Gastrocnemius medialis (tissue), 4 donors: Measurements from ENCODE around the gene CST4. TPM values are rescaled to one million over a fixed set of nuclear protein-coding genes. Genes with fewer than 3 reads are reported as not detected.

Experiments
- ATAC-seq, 2 donors: fragments of 150-250 bp; one replicate each; pipeline ENCODE4 v1.9.1; 2016
- DNase-seq, 2 donors: peaks; one replicate each; pipeline ENCODE4 v3.0.0-alpha.2; 2019
- H3K27ac ChIP-seq, 4 donors: fragments of 200-600 bp; sonication (generic); 1 replicate in 1 of 4; 2 replicates in 3 of 4; pipeline ENCODE4 v1.5.1; 2016 to 2018; ENCODE audit warnings: mild to moderate bottlenecking in 2 of 4, moderate library complexity in 1 of 4
- H3K27me3 ChIP-seq, 3 donors: fragments of 200-600 bp; sonication (generic) in 2 of 3; 1 replicate in 1 of 3; 2 replicates in 2 of 3; pipeline versions ENCODE4 v1.5.1 to v1.6.0; 2016 to 2019; ENCODE audit warnings: mild to moderate bottlenecking in 1 of 3, moderate library complexity in 1 of 3
- H3K36me3 ChIP-seq, 2 donors: fragments of 200-600 bp; sonication (generic) in 1 of 2; one replicate each; pipeline ENCODE4 v1.5.1; 2017 to 2018
- H3K4me1 ChIP-seq, 2 donors: fragments of 200-600 bp; sonication (generic) in 1 of 2; one replicate each; pipeline ENCODE4 v1.5.1; 2016 to 2017; ENCODE audit warnings: mild to moderate bottlenecking in 2 of 2
- H3K4me3 ChIP-seq, 4 donors: fragments of 200-600 bp; sonication (generic) in 3 of 4; 1 replicate in 1 of 4; 2 replicates in 3 of 4; pipeline ENCODE4 v1.5.1; 2016 to 2019; ENCODE audit warnings: mild to moderate bottlenecking in 2 of 4
- H3K9me3 ChIP-seq, 3 donors: fragments of 200-600 bp; sonication (generic) in 2 of 3; 1 replicate in 1 of 3; 2 replicates in 2 of 3; pipeline ENCODE4 v1.5.1; 2016 to 2019
- POLR2A ChIP-seq, 2 donors: fragments of 450-650 bp; IDR thresholded peaks; one replicate each; pipeline ENCODE4 v1.6.1; 2017; ENCODE audit warnings: antibody characterized with exemption in 2 of 2, mild to moderate bottlenecking in 2 of 2, moderate library complexity in 2 of 2
- in situ Hi-C, 4 donors: fragments of 200-750 bp; cut with MboI; loops; one replicate each; pipeline versions ENCODE4 v1.15.0 to v1.8.0; 2017; ENCODE audit warnings: low sequenced_read_pairs in 4 of 4
- intact Hi-C: fragments of 100-400 bp; cut with DNase I; formaldehyde crosslinking; loops from one replicate; pipeline ENCODE4 v1.15.1; 2023; ENCODE audit warnings: low total_unique reads
- total RNA-seq, 4 donors: library from RNA; depleted of rRNA; stranded (reverse); fragments of >200 nt; gene quantifications; one replicate each; pipeline versions ENCODE4 v1.1.0 to v1.2.3, GENCODE V29; 2016
- TF ChIP-seq, protein P1 (sequence below), 5 experiments: fragments of 450-650 bp in 3 of 5; fragments of 200-600 bp in 2 of 5; sonication (generic) in 2 of 5; IDR thresholded peaks in 4 of 5; conservative IDR thresholded peaks in 1 of 5; 1 replicate in 4 of 5; 2 replicates in 1 of 5; pipeline ENCODE4 v1.5.1; 2016 to 2019; ENCODE audit warnings: antibody characterized with exemption in 5 of 5, mild to moderate bottlenecking in 3 of 5, moderate library complexity in 3 of 5

Gene CST4
- total RNA-seq, 4 donors from 2014 or later: not detected

DNA sequence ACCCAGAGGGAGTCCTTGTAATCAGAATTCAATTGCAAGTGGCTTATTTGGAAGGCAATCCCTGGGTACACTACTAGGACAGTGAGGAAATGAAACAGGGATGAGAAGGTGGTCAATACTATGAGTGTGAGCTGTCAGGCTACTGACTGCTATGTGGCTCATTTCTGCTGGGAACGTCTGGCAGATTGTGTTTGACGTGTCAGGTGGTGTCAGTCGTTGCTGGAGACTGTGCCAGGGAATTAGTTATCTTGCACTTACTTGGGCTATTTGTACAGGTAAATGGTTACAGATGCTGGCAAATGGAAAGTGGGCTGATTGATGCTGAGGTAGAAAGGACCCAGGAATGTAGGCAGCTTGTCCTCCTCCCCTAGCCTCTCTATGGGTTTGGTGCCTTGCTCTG is 17.4 kb downstream of the CST4 start:
- H3K4me1 ChIP-seq: no peaks in the 10 kb centered on the region
- H3K27ac ChIP-seq: no peak overlapping the region
- H3K9me3 ChIP-seq: no peaks in the 10 kb centered on the region
- intact Hi-C loops (no loop called here), in situ Hi-C loops (loop anchor here in 2 of 4 donors (10.0 kb wide), 2 partner anchors 323 to 333 kb away; no protein-coding TSS in a partner anchor)
- no peak overlapping the region for H3K4me3 ChIP-seq
- no peaks in the 10 kb centered on the region for H3K27me3 ChIP-seq
- no peaks in the 10 kb centered on the region for H3K36me3 ChIP-seq
- DNase-seq (no peak), ATAC-seq (no peak)
- TF ChIP-seq POLR2A (IDR thresholded peaks at IDR 0.05): no peak
- TF ChIP-seq, protein P1, sequence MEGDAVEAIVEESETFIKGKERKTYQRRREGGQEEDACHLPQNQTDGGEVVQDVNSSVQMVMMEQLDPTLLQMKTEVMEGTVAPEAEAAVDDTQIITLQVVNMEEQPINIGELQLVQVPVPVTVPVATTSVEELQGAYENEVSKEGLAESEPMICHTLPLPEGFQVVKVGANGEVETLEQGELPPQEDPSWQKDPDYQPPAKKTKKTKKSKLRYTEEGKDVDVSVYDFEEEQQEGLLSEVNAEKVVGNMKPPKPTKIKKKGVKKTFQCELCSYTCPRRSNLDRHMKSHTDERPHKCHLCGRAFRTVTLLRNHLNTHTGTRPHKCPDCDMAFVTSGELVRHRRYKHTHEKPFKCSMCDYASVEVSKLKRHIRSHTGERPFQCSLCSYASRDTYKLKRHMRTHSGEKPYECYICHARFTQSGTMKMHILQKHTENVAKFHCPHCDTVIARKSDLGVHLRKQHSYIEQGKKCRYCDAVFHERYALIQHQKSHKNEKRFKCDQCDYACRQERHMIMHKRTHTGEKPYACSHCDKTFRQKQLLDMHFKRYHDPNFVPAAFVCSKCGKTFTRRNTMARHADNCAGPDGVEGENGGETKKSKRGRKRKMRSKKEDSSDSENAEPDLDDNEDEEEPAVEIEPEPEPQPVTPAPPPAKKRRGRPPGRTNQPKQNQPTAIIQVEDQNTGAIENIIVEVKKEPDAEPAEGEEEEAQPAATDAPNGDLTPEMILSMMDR (IDR thresholded peaks at IDR 0.05 in 4 of 5, conservative IDR thresholded peaks at IDR 0.05 in 1 of 5): no peak

DNA sequence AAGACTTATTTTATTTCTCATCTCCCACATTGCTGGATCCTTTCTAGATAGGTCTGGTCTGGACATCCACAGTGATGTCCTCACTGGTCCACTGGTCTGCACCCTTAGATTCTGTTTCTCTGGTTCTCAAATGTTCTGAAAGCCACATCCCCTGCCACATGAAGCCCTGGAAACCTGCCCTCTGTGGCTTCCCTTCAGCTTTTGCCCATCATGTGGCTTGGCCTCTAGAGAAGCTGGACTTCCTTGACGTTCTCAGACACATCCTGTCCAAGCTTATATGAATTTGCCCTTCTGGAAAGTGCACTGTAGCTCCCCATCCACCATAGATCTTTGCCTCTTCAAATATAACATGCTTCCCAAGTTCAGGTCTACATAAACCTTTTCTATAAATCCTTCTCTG is 18.5 kb downstream of the CST4 start:
- Histone ChIP-seq H3K36me3 (no peaks in the 10 kb centered on the region), H3K27ac (no peak overlapping the region), H3K9me3 (no peaks in the 10 kb centered on the region), H3K4me3 (no peak overlapping the region), H3K4me1 (no peaks in the 10 kb centered on the region), H3K27me3 (no peaks in the 10 kb centered on the region)
- intact Hi-C loops: no loop called here
- no peak for ATAC-seq
- in situ Hi-C loops: loop anchor here in 2 of 4 donors (10.0 kb wide), 2 partner anchors 324 to 334 kb away; no protein-coding TSS in a partner anchor
- TF ChIP-seq, protein P1 (IDR thresholded peaks at IDR 0.05 in 4 of 5, conservative IDR thresholded peaks at IDR 0.05 in 1 of 5): no peak
- TF ChIP-seq POLR2A (IDR thresholded peaks at IDR 0.05): no peak
- DNase-seq: no peak

GRCh38 chr20:23669866-23670265 is 19.0 kb downstream of the CST4 start:
- Histone ChIP-seq H3K9me3 (no peaks in the 10 kb centered on the region), H3K36me3 (no peaks in the 10 kb centered on the region), H3K4me1 (no peaks in the 10 kb centered on the region), H3K27ac (no peak overlapping the region), H3K27me3 (no peaks in the 10 kb centered on the region), H3K4me3 (no peak overlapping the region)
- ATAC-seq (no peak), DNase-seq (no peak)
- in situ Hi-C loops (loop anchor here (5.0 to 10.0 kb wide), 3 partner anchors 325 to 335 kb away; no protein-coding TSS in a partner anchor), intact Hi-C loops (loop anchor here (2.0 to 5.0 kb wide), 2 partner anchors 228 to 315 kb away; no protein-coding TSS in a partner anchor)
- TF ChIP-seq, protein P1 (IDR thresholded peaks at IDR 0.05 in 4 of 5, conservative IDR thresholded peaks at IDR 0.05 in 1 of 5): no peak
- TF ChIP-seq POLR2A (IDR thresholded peaks at IDR 0.05): no peak

- H3K9me3 ChIP-seq: no peaks in the 10 kb centered on the region
- no peaks in the 10 kb centered on the region for H3K27me3 ChIP-seq
- in situ Hi-C loops: loop anchor here in 2 of 4 donors (5.0 kb wide), 1 partner anchor 328 kb away; no protein-coding TSS in a partner anchor
- intact Hi-C loops: loop anchor here (2.0 to 5.0 kb wide), 2 partner anchors 227 to 315 kb away; no protein-coding TSS in a partner anchor
- TF ChIP-seq, protein P1 (IDR thresholded peaks at IDR 0.05 in 4 of 5, conservative IDR thresholded peaks at IDR 0.05 in 1 of 5): no peak
- no peak for TF ChIP-seq POLR2A (IDR thresholded peaks at IDR 0.05)
- H3K4me1 ChIP-seq: no peaks in the 10 kb centered on the region
- no peak overlapping the region for H3K27ac ChIP-seq
- DNase-seq: no peak
- no peaks in the 10 kb centered on the region for H3K36me3 ChIP-seq
- ATAC-seq: no peak
- H3K4me3 ChIP-seq: no peak overlapping the region
Measured at GRCh38 chr20:23669327-23669726, 19.5 kb downstream of the CST4 start.
